GM18873 (cell line): ENCODE data around the gene ABR.
"Not testable (repeated sequence)": the region's sequence is repeated elsewhere in the genome, so short reads cannot be mapped to it uniquely, and the experiment has no call there.

ENCODE experiments used
- ATAC-seq: cut with Tn5 transposase; IDR thresholded peaks from one replicate; pipeline ENCODE4 v1.9.1; 2021; ENCODE audit warnings: mild to moderate bottlenecking, moderate library complexity, moderate number of reproducible peaks; ENCODE audit not compliant: unreplicated experiment, low FRiP score

Gene ABR

DNA sequence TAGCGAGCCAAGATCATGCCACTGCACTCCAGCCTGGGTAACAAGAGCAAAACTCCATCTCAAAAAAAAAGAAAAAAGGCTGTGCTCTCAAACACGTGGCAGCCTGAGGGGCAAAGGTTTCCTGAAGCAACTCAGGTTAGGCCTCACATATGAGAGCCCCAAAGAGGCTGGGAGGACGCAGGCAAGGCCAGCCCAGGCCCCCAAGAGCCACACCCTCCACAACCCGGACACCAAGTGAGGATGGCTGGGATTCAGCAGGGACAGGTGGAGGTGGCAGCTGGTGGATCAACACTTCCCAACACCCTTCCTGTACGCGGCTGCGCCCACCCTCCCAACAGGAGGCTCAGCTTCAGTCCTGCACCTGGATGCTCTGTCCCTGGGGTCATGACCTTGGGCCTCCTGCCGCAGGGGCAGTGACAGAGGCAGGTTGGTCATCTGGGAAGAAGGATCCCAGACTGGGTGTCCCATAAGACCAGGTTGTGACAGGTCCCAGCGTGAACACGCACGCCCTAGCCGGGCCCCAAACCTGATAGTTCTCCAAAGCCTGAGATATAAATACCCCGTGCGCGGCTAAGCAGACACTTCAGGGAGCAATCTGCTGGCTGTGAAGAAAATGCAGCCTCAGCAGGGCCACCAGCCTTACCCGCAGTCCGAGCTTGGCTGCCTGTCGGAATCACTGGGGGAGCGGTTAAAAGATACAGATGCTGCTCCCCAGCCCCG lies 104.7 kb downstream of the ABR start:
- ATAC-seq, result no peak

DNA sequence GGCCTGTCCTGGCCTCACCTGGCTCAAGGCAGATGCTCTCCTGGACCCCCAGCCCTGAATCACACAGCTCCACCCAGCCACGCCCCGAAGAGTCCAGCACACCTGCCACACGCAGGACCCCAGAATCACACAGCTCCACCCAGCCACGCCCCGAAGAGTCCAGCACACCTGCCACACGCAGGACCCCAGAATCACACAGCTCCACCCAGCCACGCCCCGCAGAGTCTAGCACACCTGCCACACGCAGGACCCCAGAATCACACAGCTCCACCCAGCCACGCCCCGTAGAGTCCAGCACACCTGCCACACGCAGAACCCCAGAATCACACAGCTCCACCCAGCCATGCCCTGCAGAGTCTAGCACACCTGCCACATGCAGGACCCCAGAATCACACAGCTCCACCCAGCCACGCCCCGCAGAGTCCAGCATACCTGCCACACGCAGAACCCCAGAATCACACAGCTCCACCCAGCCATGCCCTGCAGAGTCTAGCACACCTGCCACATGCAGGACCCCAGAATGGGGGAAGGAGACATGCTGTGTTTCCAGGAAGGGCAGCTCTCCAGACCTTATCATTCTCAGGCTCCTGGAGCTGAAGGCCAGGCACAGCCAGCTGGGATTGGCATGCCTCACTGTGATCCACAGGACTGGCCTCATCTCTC lies 105.7 kb downstream of the ABR start:
- ATAC-seq, result not testable (repeated sequence)

DNA sequence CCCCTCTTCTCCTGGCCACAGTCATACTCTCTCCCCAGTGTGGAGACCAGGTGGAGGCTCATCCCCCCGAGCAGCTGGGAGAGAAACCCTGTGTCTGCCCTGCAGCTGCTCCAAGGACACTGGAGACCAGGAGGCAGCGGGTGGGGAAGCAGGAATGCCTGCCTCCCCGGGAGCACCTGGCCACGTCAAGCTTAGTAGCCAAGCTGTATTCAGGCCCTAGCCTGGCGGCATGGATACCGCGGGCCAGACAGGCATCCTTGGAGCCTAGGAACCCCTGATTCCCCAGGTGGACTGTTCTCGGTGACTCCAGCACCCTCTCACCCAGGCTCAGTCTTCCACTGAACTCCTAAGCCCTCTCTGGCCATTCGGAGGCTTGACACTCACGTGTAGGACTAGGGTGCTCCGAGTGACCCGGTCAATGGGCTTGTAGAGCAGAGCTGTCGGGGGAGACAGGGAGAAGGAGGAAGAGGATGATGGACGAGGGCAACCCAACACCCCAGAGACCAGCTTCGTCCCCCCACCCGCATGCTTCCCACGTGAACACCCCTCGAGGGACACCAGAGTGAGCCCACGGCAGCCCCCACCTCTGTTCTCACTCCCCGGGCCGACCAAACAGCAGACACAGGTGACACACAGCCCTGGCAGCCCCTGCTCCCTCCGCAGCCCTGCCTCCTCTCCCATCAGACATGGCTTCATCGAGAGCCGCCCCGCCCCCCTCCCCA lies 106.4 kb downstream of the ABR start:
- ATAC-seq, result no peak

DNA sequence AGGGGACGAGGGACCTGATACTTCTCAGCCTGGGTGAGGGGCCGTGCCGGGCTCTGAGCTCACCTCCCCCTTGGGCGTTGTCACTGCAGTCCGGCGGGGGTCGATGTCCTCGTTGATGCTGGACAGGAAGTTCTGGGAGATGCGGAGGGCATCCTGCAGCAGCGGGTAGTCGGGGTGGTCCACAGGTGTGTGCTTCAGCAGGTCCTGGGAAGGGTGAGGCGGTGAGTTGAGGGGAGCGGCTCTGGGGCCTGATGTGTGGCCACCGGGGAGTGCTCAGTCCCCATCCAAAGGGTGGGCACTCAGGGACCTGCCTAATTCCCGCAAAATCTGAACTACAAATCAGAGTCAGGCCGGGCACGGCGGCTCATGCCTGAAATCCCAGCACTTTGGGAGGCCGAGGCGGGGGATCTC lies 107.2 kb downstream of the ABR start:
- ATAC-seq, result no peak

DNA sequence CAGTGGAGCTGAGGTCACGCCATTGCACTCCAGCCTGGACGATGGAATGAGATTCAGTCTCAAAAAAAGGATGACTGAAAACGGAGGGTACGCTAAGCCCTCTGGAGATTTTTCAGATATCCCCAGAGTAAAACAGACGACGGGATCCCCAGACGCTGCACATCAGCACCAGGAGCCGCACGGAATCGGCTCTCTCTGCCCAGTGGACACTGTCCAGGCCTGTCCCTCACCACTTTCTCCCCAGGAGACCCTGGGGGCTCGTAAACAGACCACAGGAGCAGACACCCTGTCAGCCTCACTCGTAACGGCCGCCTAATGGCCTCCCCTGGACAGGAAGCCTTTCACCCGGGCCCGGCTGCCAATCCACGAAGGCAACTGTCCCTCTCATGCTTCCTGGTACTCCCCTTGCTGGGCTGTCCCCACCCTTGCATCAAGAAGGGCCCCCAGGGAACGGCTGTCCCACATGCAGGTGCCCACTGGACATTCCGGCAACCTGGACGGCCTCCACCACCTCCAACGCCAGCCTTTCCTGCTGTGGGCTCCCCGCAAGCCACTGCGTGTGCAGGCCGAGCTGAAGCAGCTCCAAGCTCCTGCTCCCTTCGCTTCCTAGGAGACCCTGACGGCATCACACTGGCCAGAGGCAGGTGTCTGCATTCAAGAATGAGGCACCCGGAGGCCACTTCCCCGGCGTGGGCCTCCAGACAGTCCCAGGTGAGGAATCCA lies 108.5 kb downstream of the ABR start:
- no peak for ATAC-seq

DNA sequence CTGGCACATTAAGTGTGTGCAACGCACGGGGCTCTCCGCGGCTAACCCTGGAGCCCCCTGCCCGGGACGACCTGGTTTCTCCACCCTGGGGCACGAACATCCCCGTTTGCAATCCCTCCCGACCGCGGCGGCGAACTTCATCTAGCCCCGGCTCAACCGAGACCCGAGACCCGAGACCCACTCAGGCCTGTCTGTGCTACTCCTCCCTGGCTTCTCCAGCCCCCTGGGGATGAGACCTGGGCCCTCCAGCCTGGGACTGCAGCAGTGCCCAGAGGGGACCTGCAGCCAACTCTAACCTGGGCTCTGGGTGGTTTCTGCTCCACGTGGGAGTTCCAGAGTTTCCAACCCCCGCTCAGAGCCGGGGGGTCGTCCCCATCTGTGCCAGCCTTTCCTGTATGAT lies 109.4 kb downstream of the ABR start:
- ATAC-seq, result no peak

DNA sequence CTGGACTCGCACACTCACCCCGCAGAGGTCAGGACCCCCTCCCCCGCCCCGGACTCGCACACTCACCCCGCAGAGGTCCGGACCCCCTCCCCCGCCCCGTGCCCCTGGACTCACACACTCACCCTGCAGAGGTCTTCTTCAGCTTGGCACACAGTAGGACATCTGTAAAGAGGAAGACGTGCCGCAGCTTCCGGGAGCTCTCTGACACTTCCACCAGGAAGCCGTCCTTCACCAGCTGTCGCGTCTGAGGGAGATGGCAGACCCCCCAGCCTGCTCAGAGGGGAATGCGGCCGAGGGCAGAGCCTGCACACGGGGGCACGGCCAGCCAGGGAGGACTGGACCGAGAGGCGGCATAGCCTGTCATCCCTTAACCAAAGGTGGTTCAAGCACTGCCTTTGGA lies 109.9 kb downstream of the ABR start:
- no peak for ATAC-seq

DNA sequence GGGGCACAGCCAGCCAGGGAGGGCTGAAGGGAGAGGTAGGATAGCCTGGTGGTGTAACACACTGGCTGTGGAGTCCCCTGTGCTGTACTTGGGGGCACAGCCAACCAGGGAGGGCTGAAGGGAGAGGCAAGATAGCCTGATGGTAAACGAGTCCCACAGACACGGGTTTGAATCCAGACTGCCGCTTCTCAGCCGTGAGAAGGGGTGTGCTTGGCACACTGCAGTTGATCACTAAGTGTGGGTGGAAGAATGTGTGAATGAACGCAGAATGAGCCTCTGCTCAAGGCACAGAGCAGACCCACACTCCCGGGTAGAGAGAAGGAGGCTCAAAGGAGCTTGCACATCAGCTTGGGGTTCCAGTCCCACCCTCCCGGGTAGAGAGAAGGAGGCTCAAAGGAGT lies 111.4 kb downstream of the ABR start:
- ATAC-seq, result no peak

DNA sequence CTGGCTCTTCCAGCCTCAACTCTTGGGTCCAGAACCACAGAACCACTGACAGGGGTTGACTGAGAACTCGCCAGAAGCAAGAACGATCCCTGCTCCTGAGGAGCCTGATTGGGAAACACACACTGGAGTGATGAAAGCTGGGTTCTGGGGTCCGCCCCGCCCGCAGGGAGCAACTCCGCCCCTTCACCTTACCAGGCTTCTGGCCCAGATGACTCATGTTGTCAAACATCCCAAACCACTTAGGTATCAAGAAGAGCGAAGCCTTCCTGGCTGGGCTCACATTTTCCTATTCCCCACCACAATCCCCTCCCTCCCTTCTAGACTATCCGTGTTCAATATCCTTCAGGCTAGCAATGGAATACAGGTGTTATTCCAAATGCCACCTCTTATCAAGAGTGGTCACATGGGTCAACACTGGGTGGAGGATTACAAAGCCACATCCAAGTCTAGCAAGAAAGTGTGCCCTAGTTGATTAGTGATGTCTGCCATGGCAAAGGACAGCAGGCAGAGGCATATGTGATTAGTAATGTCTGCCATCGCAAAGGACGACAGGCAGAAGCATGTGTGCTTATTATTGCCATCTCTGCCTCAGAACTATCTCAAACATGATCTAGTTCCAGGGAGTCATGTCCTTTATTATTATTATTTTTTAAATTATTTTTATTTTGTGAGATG lies 112.4 kb downstream of the ABR start:
- ATAC-seq, result no peak

DNA sequence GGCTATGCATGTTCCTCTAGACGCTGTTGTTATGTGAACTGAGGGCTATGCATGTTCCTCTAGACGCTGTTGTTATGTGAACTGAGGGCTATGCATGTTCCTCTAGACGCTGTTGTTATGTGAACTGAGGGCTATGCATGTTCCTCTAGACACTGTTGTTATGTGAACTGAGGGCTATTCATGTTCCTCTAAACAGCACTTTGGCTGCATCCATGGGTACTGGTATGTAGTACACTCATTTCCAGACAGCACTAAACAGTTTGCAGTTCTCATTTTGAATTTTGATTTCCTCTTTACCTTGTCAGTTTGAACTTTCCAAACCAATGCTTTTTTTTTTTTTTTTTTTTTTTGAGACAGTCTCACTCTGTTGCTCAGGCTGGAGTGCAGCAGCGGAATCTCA lies 114.4 kb downstream of the ABR start:
- ATAC-seq, result not testable (repeated sequence)

DNA sequence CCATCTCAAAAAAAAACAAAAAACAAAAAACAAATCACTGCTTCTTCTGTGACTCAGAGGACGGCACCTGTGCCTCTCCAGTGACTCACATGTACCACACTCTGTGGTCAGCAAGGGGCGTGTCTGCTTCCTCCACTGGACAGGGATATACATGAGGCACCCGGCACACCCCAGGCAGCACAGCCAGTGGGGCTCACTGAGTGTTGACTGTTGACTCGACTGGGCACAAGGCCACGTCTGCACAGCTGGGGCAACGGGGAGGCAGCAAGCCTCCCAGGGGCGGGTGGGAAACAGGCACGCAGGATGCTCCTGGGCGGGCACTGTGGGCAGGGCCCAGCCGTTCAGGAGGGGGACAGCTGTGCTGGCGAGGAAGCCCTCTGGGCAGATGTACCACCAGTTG lies 118.8 kb downstream of the ABR start:
- no peak for ATAC-seq

DNA sequence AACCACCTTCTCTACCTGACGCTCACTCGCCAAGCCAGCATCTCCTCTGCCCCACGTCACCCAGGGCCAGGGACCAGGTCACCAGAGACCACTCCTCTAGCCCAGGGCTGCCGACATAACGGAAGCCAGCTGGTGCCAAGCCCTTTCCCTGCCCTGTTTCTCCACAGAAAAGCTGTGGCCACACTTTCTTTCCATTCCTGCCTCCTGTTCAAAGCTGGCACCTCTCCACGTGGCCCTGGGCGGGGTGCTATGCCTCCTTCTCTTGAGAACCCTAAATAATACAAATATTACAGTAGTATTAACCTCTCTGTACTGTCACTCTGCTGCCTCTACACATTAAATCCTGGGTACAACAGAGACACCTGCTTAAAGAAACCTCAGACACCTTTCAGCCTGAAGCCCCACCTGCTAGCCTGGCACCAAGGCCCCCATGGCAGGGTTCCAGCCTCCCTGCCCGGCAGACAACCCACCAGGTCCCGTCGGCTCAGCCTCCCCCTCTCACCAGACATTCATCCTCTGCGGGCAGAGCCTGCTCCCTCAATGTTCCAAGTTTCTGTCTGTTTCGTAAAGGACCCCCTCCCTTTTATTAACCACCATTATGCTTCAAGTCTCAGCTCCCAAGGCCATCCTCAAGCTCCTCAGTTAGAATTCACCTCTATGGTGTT lies 120.5 kb downstream of the ABR start:
- ATAC-seq, result no peak

DNA sequence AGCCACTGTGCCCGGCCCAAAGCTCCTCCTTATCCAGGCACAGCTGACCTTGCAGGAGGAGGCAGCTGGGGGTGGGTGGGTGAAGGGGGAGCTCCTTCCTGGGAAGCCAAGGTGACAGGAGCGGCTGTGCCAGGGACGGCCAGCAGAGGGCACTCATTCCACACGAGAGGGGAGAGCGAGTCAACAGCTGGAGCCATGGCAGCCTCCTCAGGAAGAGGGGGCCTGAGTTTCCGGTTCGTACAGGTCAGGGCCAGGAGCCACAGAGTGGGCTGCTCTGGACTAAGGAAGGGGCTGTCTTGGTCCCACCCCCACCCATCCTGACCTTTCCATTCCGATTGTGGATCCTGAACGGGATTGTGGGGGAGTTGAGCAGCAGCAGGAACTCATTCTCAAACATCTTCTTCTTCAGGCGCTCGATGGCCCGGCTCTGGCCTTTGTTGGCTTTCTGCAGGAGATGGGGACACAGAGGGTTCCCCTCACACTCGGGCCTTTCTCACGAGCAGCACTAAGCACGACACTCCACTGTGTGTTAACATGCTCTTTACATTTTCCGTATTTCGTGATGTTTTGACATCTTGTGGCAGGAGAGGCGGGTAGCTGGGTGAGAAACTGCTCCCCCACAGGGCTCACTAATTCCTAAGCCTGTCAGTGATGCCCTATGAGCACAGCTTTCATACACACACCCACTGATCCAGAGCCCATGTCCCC lies 121.2 kb downstream of the ABR start:
- ATAC-seq, result no peak

DNA sequence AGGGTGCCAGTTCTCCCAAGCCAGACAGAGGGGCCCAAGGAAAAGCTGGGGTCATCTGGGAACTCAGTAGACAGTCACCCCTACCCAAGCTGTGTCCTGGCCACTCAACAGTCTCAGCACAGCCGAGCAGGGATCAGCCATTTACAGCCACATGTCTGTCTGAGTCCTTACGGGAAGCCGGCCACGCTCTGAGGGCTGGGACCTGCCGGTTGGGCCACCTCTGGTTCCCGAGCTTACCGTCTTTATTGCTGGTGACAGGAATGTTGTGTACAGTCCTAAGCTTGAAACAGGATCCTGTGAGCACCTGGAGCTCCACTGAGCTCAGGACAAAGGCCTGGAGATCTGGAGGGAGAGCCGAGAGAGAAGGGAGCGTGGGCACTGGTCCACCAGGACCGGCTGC lies 123.0 kb downstream of the ABR start:
- ATAC-seq, result no peak

DNA sequence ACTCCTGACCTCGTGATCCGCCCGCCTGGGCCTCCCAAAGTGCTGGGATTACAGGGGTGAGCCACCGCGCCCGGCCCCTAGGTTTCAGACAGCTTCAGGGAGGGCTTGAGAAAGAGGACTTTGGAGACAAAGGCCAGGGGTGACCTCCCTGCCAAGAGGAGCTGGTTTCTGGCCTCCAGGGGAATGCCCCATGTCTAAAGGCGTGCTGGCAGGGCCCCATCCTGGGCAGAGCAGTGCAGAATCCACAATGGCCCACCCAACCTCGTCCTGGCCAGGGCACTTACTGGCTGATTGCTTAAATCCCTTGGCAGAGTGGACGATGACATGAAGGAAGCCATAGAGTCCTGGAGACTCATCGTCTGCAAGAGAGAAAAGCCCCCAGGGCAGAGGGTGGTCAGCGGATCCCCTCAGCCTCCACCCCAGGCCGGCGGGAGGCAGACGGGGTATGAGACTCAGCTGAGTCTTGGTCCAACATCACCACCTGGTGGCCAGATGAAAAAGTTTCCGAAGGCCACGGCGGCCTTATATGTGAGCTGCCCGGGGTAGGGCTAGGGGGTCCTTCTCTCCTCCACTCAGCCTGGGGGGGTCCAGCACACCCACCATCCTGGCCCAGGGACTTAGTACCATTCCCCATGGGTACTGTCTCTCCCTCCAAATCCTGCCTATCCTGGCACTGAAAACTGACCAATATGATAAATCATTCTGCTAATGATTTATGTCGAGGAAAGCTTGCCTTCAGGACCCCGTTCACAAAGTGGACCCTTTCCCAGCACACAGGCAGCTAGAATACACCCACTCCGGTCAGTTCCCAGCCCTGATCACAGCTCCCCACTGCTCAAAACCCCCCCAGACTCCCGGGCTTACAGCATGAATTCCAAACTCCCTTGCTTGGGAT lies 123.8 kb downstream of the ABR start:
- no peak for ATAC-seq

DNA sequence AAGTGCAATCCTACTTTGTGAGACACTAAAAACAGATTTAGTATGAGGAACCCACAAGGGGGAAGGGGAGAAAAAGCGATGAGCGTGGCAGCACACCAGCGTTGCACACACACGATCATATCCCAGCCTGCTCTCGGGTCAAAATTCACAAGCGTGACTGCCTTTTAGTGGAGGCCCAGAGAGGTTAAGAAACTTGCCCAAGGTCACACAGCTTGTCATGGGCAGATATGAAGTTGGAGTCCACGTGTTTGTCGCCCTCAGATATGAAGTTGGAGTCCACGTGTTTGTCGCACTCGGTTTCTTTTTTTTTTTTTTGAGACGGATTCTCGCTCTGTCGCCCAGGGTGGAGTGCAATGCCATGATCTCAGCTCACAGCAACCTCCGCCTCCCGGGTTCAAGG lies 124.5 kb downstream of the ABR start:
- no peak for ATAC-seq

DNA sequence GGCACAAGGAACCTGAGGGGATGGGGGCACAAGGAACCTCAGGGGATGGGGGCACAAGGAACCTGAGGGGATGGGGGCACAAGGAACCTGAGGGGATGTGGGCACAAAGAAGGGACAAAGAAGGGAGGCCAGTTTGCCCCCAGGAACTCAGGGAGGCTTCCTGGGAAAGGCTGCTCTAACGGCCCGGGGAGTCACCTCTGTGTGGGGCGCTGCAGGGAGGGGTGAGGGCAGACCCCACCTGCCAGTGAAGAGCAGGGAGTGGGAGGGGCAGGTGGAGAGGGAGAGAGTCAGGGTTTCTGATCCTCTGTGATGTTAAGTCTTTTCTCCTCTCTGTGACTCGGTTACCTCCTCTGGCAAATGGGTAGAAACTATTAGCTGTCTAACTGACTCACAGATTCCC lies 125.1 kb downstream of the ABR start:
- no peak for ATAC-seq

DNA sequence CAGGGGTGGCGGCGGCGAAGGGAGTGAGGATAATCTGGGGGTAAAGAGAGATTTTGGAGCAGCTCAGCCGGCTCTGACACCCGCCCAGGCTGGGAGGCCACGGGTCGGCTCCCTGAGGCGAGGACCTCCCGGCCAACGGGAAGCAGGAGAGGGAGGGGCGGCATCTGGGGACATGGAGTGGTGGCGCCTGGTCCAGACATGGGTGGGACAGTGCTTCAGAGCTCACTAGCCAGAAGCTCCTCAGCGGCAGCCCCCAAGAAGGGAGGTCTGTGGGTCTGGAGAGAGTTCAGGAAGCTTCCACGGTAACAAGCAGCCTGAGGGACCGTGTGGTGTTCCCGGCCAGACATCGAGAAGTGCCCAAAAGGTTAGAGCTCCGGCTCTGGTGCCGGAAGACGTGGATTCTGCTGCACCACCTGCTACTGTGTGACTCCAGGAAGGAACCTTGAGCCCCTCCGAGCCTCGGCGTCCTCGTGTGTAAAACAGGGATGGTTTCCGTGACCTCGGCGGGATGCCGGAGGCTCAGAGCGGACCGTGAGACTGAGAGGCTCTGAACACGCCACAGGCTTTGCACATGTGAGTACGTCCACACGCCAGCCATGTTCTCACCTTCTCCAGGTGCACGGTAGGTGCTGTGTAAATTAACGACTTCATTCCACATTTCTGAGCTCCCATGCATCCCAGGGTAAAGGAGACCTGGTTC lies 126.0 kb downstream of the ABR start:
- no peak for ATAC-seq
